ENCODE data around the gene PRR5L.

GRCh38 chr11:36399745-36400144 is 103.7 kb downstream of the PRR5L start:
- TF ChIP-seq CTCF (conservative IDR thresholded peaks at IDR 0.05 in 1 of 2, IDR thresholded peaks at IDR 0.05 in 1 of 2; ENCODE audit: extremely low read depth in 1 of 2, insufficient read depth in 1 of 2, low read depth in 1 of 2, low read length in 2 of 2) (no peak), EZH2 (IDR thresholded peaks at IDR 0.05; ENCODE audit: borderline replicate concordance, low read length) (no peak)

Data from mammary epithelial cell (primary cell).